Keratinocyte (primary cell): ENCODE measurements around the gene GRK5. TPM values are rescaled to one million over a fixed set of nuclear protein-coding genes. Genes with fewer than 3 reads are reported as not detected.

ENCODE experiments used
- DNase-seq: peaks from one replicate; pipeline ENCODE4 v3.0.0-alpha.2; 2011; ENCODE audit warnings: low read depth, missing footprints, low spot score
- FAIRE-seq: peaks from 2 replicates; lab custom pipeline; 2011; peaks lifted over from hg19 to GRCh38; lab: Jason Lieb, UNC
- H2AFZ ChIP-seq: 2 replicates; pipeline ENCODE4 v1.6.0; 2012; ENCODE audit warnings: low read length, control low read depth, inconsistent platforms; ENCODE audit not compliant: control insufficient read depth
- H3K27ac ChIP-seq: 2 replicates; pipeline ENCODE4 v1.5.1; 2011; ENCODE audit warnings: low read length; ENCODE audit not compliant: control insufficient read depth, insufficient read depth
- H3K27me3 ChIP-seq: 3 replicates; pipeline ENCODE4 v1.6.0; 2011; ENCODE audit warnings: low read length; ENCODE audit not compliant: control insufficient read depth, insufficient read depth; ENCODE audit errors: extremely low read depth
- H3K36me3 ChIP-seq, 2 experiments: 2 replicates in 1 of 2; 3 replicates in 1 of 2; pipeline ENCODE4 v1.5.1; 2011; ENCODE audit warnings: low read length in 2 of 2, mild to moderate bottlenecking in 1 of 2; ENCODE audit not compliant: control insufficient read depth in 2 of 2, insufficient read depth in 2 of 2; ENCODE audit errors: extremely low read depth in 1 of 2
- H3K4me1 ChIP-seq: 3 replicates; pipeline ENCODE4 v1.5.1; 2011; ENCODE audit warnings: low read length; ENCODE audit not compliant: control insufficient read depth, insufficient read depth; ENCODE audit errors: extremely low read depth
- H3K4me2 ChIP-seq: 3 replicates; pipeline ENCODE4 v1.6.0; 2011; ENCODE audit warnings: low read depth, low read length; ENCODE audit not compliant: control insufficient read depth, insufficient read depth; ENCODE audit errors: extremely low read depth
- H3K4me3 ChIP-seq, 3 experiments: fragments of 200-600 bp in 1 of 3; sonication (generic) in 1 of 3; 2 replicates in 2 of 3; 3 replicates in 1 of 3; pipeline ENCODE4 v1.5.1; 2011 to 2016; ENCODE audit warnings: low read length in 3 of 3, mild to moderate bottlenecking in 3 of 3, control low read depth in 2 of 3, inconsistent platforms in 1 of 3, low read depth in 1 of 3, mixed read lengths in 1 of 3, mixed run types in 1 of 3, moderate library complexity in 1 of 3; ENCODE audit not compliant: control insufficient read depth in 2 of 3, insufficient read depth in 2 of 3; ENCODE audit errors: extremely low read depth in 1 of 3
- H3K79me2 ChIP-seq: 2 replicates; pipeline ENCODE4 v1.6.0; 2012; ENCODE audit warnings: low read length; ENCODE audit not compliant: control insufficient read depth, insufficient read depth
- H3K9ac ChIP-seq: 3 replicates; pipeline ENCODE4 v1.6.0; 2011; ENCODE audit warnings: low read length; ENCODE audit not compliant: control insufficient read depth, insufficient read depth; ENCODE audit errors: extremely low read depth
- H3K9me1 ChIP-seq: 3 replicates; pipeline ENCODE4 v1.6.0; 2011; ENCODE audit warnings: low read length; ENCODE audit not compliant: control insufficient read depth, insufficient read depth; ENCODE audit errors: extremely low read depth
- H3K9me3 ChIP-seq: 2 replicates; pipeline ENCODE4 v1.5.1; 2012; ENCODE audit warnings: low read depth, low read length; ENCODE audit not compliant: control insufficient read depth
- H4K20me1 ChIP-seq: 3 replicates; pipeline ENCODE4 v1.6.0; 2011; ENCODE audit warnings: low read length; ENCODE audit not compliant: control insufficient read depth, insufficient read depth; ENCODE audit errors: extremely low read depth
- EZH2 ChIP-seq: IDR thresholded peaks from one replicate; pipeline ENCODE4 v1.6.1; 2012; ENCODE audit warnings: inconsistent platforms, mild to moderate bottlenecking, low read length, moderate library complexity
- dilution Hi-C: fragments of 300-500 bp; cut with MboI; formaldehyde crosslinking; loops from one replicate; pipeline ENCODE4 v1.7.0; 2020; ENCODE audit warnings: low sequenced_read_pairs; ENCODE audit not compliant: extremely low pct_ligation_motif_present
- polyA plus RNA-seq, 5 experiments: library from polyadenylated mRNA; depleted of rRNA in 3 of 5; stranded (reverse) in 3 of 5; stranded (forward) in 1 of 5; unstranded in 1 of 5; fragments of >200 nt; gene quantifications; 1 replicate in 1 of 5; 2 replicates in 3 of 5; 3 replicates in 1 of 5; pipeline versions ENCODE4 v1.2.1 to v1.2.3, GENCODE V29; 2011 to 2012; ENCODE audit warnings: missing spikeins in 2 of 5, low read depth in 1 of 5, low replicate concordance in 1 of 5
- TF ChIP-seq, protein P1 (sequence below), 3 experiments: IDR thresholded peaks in 1 of 3; conservative IDR thresholded peaks in 1 of 3; optimal IDR thresholded peaks in 1 of 3; 2 replicates in 2 of 3; 3 replicates in 1 of 3; pipeline versions ENCODE3 to v1.5.1; 2011; ENCODE audit warnings: low read length in 3 of 3, mild to moderate bottlenecking in 3 of 3, moderate library complexity in 2 of 3, control low read depth in 1 of 3, inconsistent platforms in 1 of 3; ENCODE audit not compliant: insufficient read depth in 2 of 3; ENCODE audit errors: extremely low read depth in 1 of 3

Gene GRK5
- polyA plus RNA-seq, 1 donor (not counting 4 experiments of a cell fraction or from before 2014, with no cell fraction given), result 7.6 TPM

DNA sequence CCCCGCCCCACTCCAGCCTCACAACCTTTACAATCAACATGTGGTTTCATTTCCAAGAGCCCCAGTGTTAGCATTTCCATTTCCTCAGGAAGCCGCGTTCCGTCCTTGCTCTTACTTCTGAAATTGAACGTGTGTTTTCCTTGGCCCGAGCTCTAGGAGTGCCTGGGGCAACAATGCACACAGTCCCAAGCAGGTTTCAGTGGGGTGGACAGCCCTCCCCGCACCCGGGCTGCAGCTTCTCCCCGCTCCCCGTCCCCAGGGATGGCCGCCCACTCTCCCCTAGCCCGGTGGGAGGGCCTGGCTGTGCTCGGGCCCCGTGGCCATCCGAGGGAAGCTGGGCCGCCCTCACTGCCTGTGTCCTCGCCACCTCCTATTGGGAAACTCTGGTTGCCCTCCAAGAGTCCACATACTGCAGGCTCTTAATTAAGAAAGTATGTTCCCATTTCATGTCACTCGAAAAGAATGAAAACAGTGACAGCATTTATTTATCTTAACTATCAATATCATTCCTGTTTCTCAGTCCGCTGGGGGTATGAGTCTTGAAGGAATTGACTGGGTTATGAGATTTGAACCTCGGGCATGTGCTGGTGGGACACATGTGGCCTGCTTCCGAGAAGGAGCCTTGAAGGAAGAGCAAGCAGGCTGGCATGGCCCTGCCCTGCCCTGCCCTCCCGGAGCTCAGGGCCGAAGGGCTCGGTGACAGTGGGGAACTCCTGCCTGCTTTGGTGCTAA is 163.8 kb downstream of the GRK5 start:
- Histone ChIP-seq H3K27me3 (no peaks in the 10 kb centered on the region), H3K9me3 (no peaks in the 10 kb centered on the region), H3K4me1 (no peaks in the 10 kb centered on the region), H4K20me1 (no peaks in the 10 kb centered on the region), H3K36me3 (no peaks in the 10 kb centered on the region), H3K79me2 (no peaks in the 10 kb centered on the region), H3K4me2 (no peak overlapping the region), H3K27ac (no peak overlapping the region), H3K9me1 (no peaks in the 10 kb centered on the region), H3K9ac (no peak overlapping the region), H3K4me3 (no peak overlapping the region), H2AFZ (no peak overlapping the region)
- FAIRE-seq (no peak), DNase-seq (no peak)
- TF ChIP-seq, protein P1, sequence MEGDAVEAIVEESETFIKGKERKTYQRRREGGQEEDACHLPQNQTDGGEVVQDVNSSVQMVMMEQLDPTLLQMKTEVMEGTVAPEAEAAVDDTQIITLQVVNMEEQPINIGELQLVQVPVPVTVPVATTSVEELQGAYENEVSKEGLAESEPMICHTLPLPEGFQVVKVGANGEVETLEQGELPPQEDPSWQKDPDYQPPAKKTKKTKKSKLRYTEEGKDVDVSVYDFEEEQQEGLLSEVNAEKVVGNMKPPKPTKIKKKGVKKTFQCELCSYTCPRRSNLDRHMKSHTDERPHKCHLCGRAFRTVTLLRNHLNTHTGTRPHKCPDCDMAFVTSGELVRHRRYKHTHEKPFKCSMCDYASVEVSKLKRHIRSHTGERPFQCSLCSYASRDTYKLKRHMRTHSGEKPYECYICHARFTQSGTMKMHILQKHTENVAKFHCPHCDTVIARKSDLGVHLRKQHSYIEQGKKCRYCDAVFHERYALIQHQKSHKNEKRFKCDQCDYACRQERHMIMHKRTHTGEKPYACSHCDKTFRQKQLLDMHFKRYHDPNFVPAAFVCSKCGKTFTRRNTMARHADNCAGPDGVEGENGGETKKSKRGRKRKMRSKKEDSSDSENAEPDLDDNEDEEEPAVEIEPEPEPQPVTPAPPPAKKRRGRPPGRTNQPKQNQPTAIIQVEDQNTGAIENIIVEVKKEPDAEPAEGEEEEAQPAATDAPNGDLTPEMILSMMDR (optimal IDR thresholded peaks at IDR 0.05 in 1 of 3, IDR thresholded peaks at IDR 0.05 in 1 of 3, conservative IDR thresholded peaks at IDR 0.05 in 1 of 3; ENCODE audit: extremely low read depth in 1 of 3, insufficient read depth in 2 of 3, low read length in 3 of 3), result no peak
- no peak for TF ChIP-seq EZH2
- dilution Hi-C loops, result no loop called here

DNA sequence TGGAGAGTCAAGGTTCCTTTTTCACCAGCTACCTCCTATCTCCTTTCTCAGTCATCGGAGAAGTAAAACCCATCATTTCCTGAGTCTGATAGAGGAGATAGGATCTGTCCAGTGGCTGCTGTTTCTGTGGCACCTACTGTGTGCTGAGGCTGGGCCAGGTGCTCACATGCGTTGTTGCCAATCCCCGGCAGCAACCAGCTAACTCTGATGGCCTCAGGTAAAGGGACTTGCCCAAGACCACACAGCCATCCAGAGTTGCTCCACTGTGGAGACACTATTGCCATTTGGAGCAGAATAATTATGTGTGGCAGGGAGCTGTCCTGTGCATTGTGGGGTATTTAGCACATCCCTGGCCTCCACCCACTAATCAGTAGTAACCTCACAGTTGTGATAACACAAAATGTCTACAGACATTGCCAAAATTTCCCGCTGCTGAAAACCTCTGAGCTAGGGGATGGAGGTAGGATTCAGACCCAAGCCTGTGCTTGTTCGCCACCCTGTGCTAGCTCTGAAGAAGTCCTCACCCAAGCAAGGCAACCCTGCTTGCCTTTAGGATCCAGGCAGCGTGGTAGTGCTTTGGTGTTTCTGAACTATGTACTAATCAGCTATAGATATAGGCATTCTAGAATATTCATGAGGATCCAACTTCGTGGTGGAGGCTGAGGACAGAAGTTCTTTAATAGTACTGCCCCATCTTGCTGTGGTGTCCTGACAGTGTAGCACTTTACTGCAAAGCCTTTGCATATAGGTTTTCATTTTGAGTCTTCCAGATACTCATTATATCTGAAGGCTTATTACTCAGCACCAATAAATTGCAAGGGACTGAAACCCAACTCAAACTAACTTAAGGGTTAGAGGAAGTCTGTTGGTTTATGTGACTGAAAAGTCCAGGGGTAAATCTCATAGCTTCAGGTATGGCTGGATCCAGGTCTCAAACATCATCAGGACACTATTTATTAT is 164.6 kb downstream of the GRK5 start:
- H3K9me3 ChIP-seq, result no peaks in the 10 kb centered on the region
- H4K20me1 ChIP-seq, result no peaks in the 10 kb centered on the region
- TF ChIP-seq EZH2, result no peak
- TF ChIP-seq, protein P1 (optimal IDR thresholded peaks at IDR 0.05 in 1 of 3, IDR thresholded peaks at IDR 0.05 in 1 of 3, conservative IDR thresholded peaks at IDR 0.05 in 1 of 3; ENCODE audit: extremely low read depth in 1 of 3, insufficient read depth in 2 of 3, low read length in 3 of 3), result peak in 1 of 3 experiments; percentile 4
- H3K4me2 ChIP-seq, result no peak overlapping the region
- no peak overlapping the region for H3K27ac ChIP-seq
- H3K36me3 ChIP-seq, result no peaks in the 10 kb centered on the region
- no peaks in the 10 kb centered on the region for H3K9me1 ChIP-seq
- H3K9ac ChIP-seq, result no peak overlapping the region
- dilution Hi-C loops, result no loop called here
- no peaks in the 10 kb centered on the region for H3K79me2 ChIP-seq
- H3K27me3 ChIP-seq, result no peaks in the 10 kb centered on the region
- no peaks in the 10 kb centered on the region for H3K4me1 ChIP-seq
- DNase-seq, result no peak
- no peak overlapping the region for H2AFZ ChIP-seq
- FAIRE-seq, result no peak
- no peak overlapping the region for H3K4me3 ChIP-seq
